A673 (cell line): ENCODE measurements around the gene C3orf33. TPM values are rescaled to one million over a fixed set of nuclear protein-coding genes. Genes with fewer than 3 reads are reported as not detected.

Source experiments
- BruUV-seq: library from RNA; stranded (reverse); fragments of 400-500 nt; replicated peaks from 2 replicates; lab custom pipeline; 2021; lab: Mats Ljungman, UMichigan
- CTCF ChIA-PET: fragments of 300-600 bp; sonication (Branson Sonifier 250); formaldehyde crosslinking; loops from one replicate; lab custom pipeline; 2022; ENCODE audit warnings: antibody characterized with exemption; lab: Charles Lee
- POLR2A ChIA-PET: fragments of 300-600 bp; sonication (Branson Sonifier 250); formaldehyde crosslinking; loops from one replicate; lab custom pipeline; 2022; ENCODE audit warnings: antibody characterized with exemption; ENCODE audit not compliant: low non-redundant PET; lab: Charles Lee
- DNase-seq: peaks from one replicate; pipeline ENCODE4 v3.0.0-alpha.2; 2015; ENCODE audit warnings: low spot score
- H3K27ac ChIP-seq: fragments of 200-600 bp; sonication (generic); 2 replicates; pipeline ENCODE4 v1.5.1; 2016; ENCODE audit warnings: mixed run types, low read depth, mild to moderate bottlenecking, mixed read lengths, antibody characterized with exemption, low read length; ENCODE audit not compliant: poor library complexity, severe bottlenecking
- H3K27me3 ChIP-seq: fragments of 200-600 bp; sonication (generic); replicated peaks from 2 replicates; pipeline ENCODE4 v1.6.1; 2017; ENCODE audit warnings: mixed run types, low read depth, mild to moderate bottlenecking, mixed read lengths, antibody characterized with exemption, low read length; ENCODE audit not compliant: insufficient read depth, poor library complexity
- H3K36me3 ChIP-seq: fragments of 200-600 bp; sonication (generic); 2 replicates; pipeline ENCODE4 v1.6.1; 2016; ENCODE audit warnings: mixed run types, mild to moderate bottlenecking, mixed read lengths, antibody characterized with exemption, low read length; ENCODE audit not compliant: insufficient read depth, poor library complexity, severe bottlenecking
- H3K4me1 ChIP-seq: fragments of 200-600 bp; sonication (generic); 2 replicates; pipeline ENCODE4 v1.6.1; 2017; ENCODE audit warnings: mixed run types, mild to moderate bottlenecking, mixed read lengths, antibody characterized with exemption, low read length; ENCODE audit not compliant: insufficient read depth, poor library complexity, severe bottlenecking
- H3K4me3 ChIP-seq: fragments of 200-600 bp; sonication (generic); 2 replicates; pipeline ENCODE4 v1.5.1; 2016; ENCODE audit warnings: low read depth, mixed run types, mild to moderate bottlenecking, mixed read lengths, low read length; ENCODE audit not compliant: poor library complexity, severe bottlenecking
- H3K9me3 ChIP-seq: fragments of 200-600 bp; sonication (generic); 2 replicates; pipeline ENCODE4 v1.6.1; 2016; ENCODE audit warnings: mixed run types, low read depth, mild to moderate bottlenecking, mixed read lengths, antibody characterized with exemption, low read length; ENCODE audit not compliant: poor library complexity, severe bottlenecking
- EZH2 ChIP-seq: fragments of 200-600 bp; sonication (generic); IDR thresholded peaks from 2 replicates; pipeline ENCODE4 v1.6.1; 2017; ENCODE audit warnings: borderline replicate concordance, low read depth, mild to moderate bottlenecking, mixed read lengths, antibody characterized with exemption, low read length; ENCODE audit not compliant: poor library complexity, severe bottlenecking
- intact Hi-C: fragments of 100-400 bp; cut with micrococcal nuclease; formaldehyde crosslinking; loops from one replicate; pipeline ENCODE4 v1.10.0; 2022; ENCODE audit not compliant: unreplicated experiment
- total RNA-seq: library from RNA; stranded (reverse); gene quantifications from 2 replicates; pipeline ENCODE4 v1.2.3, GENCODE V29; 2021
- TF ChIP-seq, protein P1 (sequence below): fragments of 300-800, 200-600 bp; sonication (generic); conservative IDR thresholded peaks from 2 replicates; pipeline ENCODE4 v1.5.1; 2017; ENCODE audit warnings: low read depth, mild to moderate bottlenecking, antibody characterized with exemption, low read length, moderate library complexity, mixed read lengths

Gene C3orf33
- total RNA-seq, 1 experiment from 2014 or later, result 2.9 TPM

GRCh38 chr3:155730843-155731242, 75.2 kb downstream of the C3orf33 start:
- Histone ChIP-seq H3K9me3 (no peaks in the 10 kb centered on the region), H3K4me1 (no peaks in the 10 kb centered on the region), H3K27me3 (no peaks in the 10 kb centered on the region), H3K27ac (no peak overlapping the region), H3K36me3 (no peaks in the 10 kb centered on the region), H3K4me3 (no peak overlapping the region)
- CTCF ChIA-PET, result no interaction called here
- BruUV-seq, result no TSS peak
- intact Hi-C loops, result no loop called here
- POLR2A ChIA-PET, result no interaction called here
- TF ChIP-seq EZH2, result no peak
- TF ChIP-seq, protein P1, sequence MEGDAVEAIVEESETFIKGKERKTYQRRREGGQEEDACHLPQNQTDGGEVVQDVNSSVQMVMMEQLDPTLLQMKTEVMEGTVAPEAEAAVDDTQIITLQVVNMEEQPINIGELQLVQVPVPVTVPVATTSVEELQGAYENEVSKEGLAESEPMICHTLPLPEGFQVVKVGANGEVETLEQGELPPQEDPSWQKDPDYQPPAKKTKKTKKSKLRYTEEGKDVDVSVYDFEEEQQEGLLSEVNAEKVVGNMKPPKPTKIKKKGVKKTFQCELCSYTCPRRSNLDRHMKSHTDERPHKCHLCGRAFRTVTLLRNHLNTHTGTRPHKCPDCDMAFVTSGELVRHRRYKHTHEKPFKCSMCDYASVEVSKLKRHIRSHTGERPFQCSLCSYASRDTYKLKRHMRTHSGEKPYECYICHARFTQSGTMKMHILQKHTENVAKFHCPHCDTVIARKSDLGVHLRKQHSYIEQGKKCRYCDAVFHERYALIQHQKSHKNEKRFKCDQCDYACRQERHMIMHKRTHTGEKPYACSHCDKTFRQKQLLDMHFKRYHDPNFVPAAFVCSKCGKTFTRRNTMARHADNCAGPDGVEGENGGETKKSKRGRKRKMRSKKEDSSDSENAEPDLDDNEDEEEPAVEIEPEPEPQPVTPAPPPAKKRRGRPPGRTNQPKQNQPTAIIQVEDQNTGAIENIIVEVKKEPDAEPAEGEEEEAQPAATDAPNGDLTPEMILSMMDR, result no peak
- DNase-seq, result no peak

GRCh38 chr3:155727836-155728235, 78.2 kb downstream of the C3orf33 start:
- Histone ChIP-seq H3K4me1 (no peaks in the 10 kb centered on the region), H3K27me3 (no peaks in the 10 kb centered on the region), H3K9me3 (no peaks in the 10 kb centered on the region), H3K36me3 (no peaks in the 10 kb centered on the region), H3K27ac (no peak overlapping the region), H3K4me3 (no peak overlapping the region)
- intact Hi-C loops, result no loop called here
- ChIA-PET POLR2A (no interaction called here), CTCF (no interaction called here)
- TF ChIP-seq EZH2, result no peak
- TF ChIP-seq, protein P1, result no peak
- no TSS peak for BruUV-seq
- DNase-seq, result no peak

GRCh38 chr3:155714295-155714718, 91.8 kb downstream of the C3orf33 start:
- no peak for TF ChIP-seq EZH2
- TF ChIP-seq, protein P1, result no peak
- no peaks in the 10 kb centered on the region for H3K27me3 ChIP-seq
- DNase-seq, result no peak
- H3K27ac ChIP-seq, result no peak overlapping the region
- no TSS peak for BruUV-seq
- ChIA-PET POLR2A (no interaction called here), CTCF (no interaction called here)
- H3K36me3 ChIP-seq, result no peaks in the 10 kb centered on the region
- intact Hi-C loops, result no loop called here
- H3K4me3 ChIP-seq, result no peak overlapping the region
- H3K9me3 ChIP-seq, result no peaks in the 10 kb centered on the region
- H3K4me1 ChIP-seq, result no peaks in the 10 kb centered on the region

Other genes starting within 250 kb of the C3orf33 start
- gene PLCH1, start 61.2 kb downstream of the C3orf33 start, total RNA-seq, result 3.1 TPM in 2 replicates
- gene SLC33A1, start 48.1 kb upstream of the C3orf33 start, total RNA-seq, result 22.7 and 26.1 TPM in 2 replicates
- 185 and 187 TPM in 2 replicates for gene GMPS, start 64.4 kb upstream of the C3orf33 start, total RNA-seq